Keratinocyte (primary cell): Measurements from ENCODE around the gene CMKLR1.

ENCODE experiments used
- CTCF ChIP-seq, 3 experiments: IDR thresholded peaks in 1 of 3; conservative IDR thresholded peaks in 1 of 3; optimal IDR thresholded peaks in 1 of 3; 2 replicates in 2 of 3; 3 replicates in 1 of 3; pipeline versions ENCODE3 to v1.5.1; 2011; ENCODE audit warnings: low read length in 3 of 3, mild to moderate bottlenecking in 3 of 3, moderate library complexity in 2 of 3, control low read depth in 1 of 3, inconsistent platforms in 1 of 3; ENCODE audit not compliant: insufficient read depth in 2 of 3; ENCODE audit errors: extremely low read depth in 1 of 3
- EZH2 ChIP-seq: IDR thresholded peaks from one replicate; pipeline ENCODE4 v1.6.1; 2012; ENCODE audit warnings: inconsistent platforms, mild to moderate bottlenecking, low read length, moderate library complexity

GRCh38 chr12:108315486-108316105, 23.5 kb downstream of the CMKLR1 start:
- TF ChIP-seq CTCF (optimal IDR thresholded peaks at IDR 0.05 in 1 of 3, IDR thresholded peaks at IDR 0.05 in 1 of 3, conservative IDR thresholded peaks at IDR 0.05 in 1 of 3; ENCODE audit: extremely low read depth in 1 of 3, insufficient read depth in 2 of 3, low read length in 3 of 3) = no peak
- no peak for TF ChIP-seq EZH2
